Naive B cell (primary cell): ENCODE measurements around the gene IL4R. TPM values are rescaled to one million over a fixed set of nuclear protein-coding genes. Genes with fewer than 3 reads are reported as not detected.
A peak's percentile ranks its signal among the peaks of the same experiment; 100 is the strongest.

Experiments used
- ATAC-seq, 2 donors: fragments of 150-1000 bp; cut with Tn5 transposase; 2 replicates each; pipeline ENCODE4 v1.10.0; 2021; ENCODE audit warnings: low read depth in 2 of 2, mild to moderate bottlenecking in 2 of 2, moderate library complexity in 2 of 2
- DNase-seq: peaks from one replicate; pipeline ENCODE4 v3.0.0; 2022
- H3K27ac Mint-ChIP-seq, 6 donors: one replicate each; pipeline ENCODE4 v1.8.0; 2020 to 2022; ENCODE audit warnings: mild to moderate bottlenecking in 6 of 6, mixed read lengths in 6 of 6, moderate library complexity in 5 of 6, inconsistent platforms in 2 of 6
- H3K27me3 Mint-ChIP-seq, 3 donors: one replicate each; pipeline ENCODE4 v1.8.0; 2021 to 2022; ENCODE audit warnings: mixed read lengths in 3 of 3, mild to moderate bottlenecking in 1 of 3
- H3K36me3 Mint-ChIP-seq, 2 donors: one replicate each; pipeline ENCODE4 v1.8.0; 2020 to 2022; ENCODE audit warnings: mixed read lengths in 2 of 2, inconsistent platforms in 1 of 2, mild to moderate bottlenecking in 1 of 2
- H3K4me1 Mint-ChIP-seq, 3 donors: one replicate each; pipeline ENCODE4 v1.8.0; 2020 to 2022; ENCODE audit warnings: mixed read lengths in 3 of 3, inconsistent platforms in 1 of 3, mild to moderate bottlenecking in 1 of 3, moderate library complexity in 1 of 3
- H3K4me3 Mint-ChIP-seq, 8 donors: one replicate each; pipeline ENCODE4 v1.8.0; 2020 to 2022; ENCODE audit warnings: mild to moderate bottlenecking in 8 of 8, mixed read lengths in 8 of 8, moderate library complexity in 8 of 8, inconsistent platforms in 2 of 8
- H3K9me3 Mint-ChIP-seq, 7 donors: one replicate each; pipeline ENCODE4 v1.8.0; 2020 to 2022; ENCODE audit warnings: mixed read lengths in 7 of 7, mild to moderate bottlenecking in 5 of 7, inconsistent platforms in 2 of 7, moderate library complexity in 1 of 7
- polyA plus RNA-seq, 6 donors: library from polyadenylated mRNA; unstranded; fragments of 300-500 nt; fragmentation: Illumina TruSeq; gene quantifications; one replicate each; pipeline ENCODE4 v1.2.3, GENCODE V29; 2021; ENCODE audit warnings: low read depth in 6 of 6

IL4R gene
- polyA plus RNA-seq, 6 donors from 2014 or later = 355 to 1,202 (median 525) TPM

DNA sequence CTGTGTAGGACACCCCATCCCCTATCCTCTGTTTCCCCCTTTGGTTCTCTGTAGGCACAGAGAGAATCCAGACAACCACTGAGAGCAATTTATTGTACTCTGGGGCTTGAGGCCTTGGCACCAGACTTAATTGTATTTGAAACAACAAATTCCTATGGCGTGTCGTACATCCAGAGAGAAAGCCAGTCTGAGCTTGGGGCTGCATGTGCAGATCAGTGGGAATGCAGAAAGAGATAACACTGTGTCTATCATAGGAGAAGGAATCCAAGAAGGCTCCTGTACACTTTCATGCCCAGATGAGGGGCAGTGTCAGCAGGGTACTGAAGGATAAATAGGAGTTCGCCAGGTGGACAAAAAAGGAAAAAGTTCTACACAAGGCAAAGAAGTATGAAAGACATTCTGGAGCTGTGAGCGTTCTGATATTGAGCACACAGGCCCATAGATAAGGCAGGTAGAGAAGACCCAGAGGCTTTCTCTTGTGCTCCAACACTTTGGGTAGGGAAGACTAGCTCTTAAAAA lies 22.0 kb upstream of the IL4R start:
- DNase-seq (no peak), ATAC-seq (no peak)
- H3K9me3 Mint-ChIP-seq = peaks cover 0 to 6% (median 0%) of the 10 kb centered on the region in 7 donors
- peak overlapping the region in 1 of 8 donors; percentile 13 for H3K4me3 Mint-ChIP-seq
- H3K27me3 Mint-ChIP-seq = no peaks in the 10 kb centered on the region
- H3K27ac Mint-ChIP-seq = peak overlapping the region in 3 of 6 donors; percentile 52 to 82 (median 79)
- no peaks in the 10 kb centered on the region for H3K36me3 Mint-ChIP-seq
- peaks cover 33 to 71% (median 51%) of the 10 kb centered on the region in 3 donors for H3K4me1 Mint-ChIP-seq

DNA sequence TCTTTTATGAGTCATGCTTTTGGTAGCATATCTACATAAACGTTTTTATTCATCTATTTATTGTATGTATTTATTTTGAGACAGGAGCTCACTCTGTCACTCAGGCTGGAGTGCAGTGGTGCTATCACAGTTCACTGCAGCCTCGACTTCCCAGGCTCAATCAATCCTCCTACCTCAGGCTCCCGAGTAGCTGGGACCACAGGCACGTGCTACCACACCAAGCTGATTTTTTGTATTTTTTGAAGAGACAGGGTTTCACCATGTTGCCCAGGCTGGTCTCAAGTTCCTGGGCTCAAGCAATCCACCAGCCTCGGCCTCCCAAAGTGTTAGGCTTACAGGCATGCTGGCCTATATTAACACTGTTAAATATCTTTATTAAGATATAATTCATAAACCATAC lies 20.4 kb upstream of the IL4R start:
- ATAC-seq = no peak
- H3K27me3 Mint-ChIP-seq = no peaks in the 10 kb centered on the region
- no peaks in the 10 kb centered on the region for H3K9me3 Mint-ChIP-seq
- no peak overlapping the region for H3K4me3 Mint-ChIP-seq
- peaks cover 30 to 74% (median 65%) of the 10 kb centered on the region in 3 donors for H3K4me1 Mint-ChIP-seq
- H3K36me3 Mint-ChIP-seq = no peaks in the 10 kb centered on the region
- no peak for DNase-seq
- peak overlapping the region in 2 of 6 donors; percentile 72 to 75 for H3K27ac Mint-ChIP-seq

DNA sequence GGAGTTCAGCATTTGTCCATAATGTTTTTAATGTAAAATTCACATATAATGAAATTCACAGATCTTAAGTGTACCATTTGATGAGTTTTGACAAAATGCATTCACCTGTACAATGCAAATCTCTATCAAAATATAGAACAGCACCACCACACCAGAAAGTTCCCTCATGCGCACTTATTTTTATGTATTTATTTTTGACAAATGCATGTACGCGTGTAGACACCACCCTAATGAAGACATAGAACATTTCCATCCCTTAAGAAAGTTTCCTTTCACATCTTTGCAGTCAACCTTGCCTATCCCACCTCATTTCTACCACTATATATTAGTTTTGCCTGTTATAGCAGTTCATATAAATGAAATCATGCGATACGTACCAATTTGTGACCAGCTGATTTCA lies 15.6 kb upstream of the IL4R start:
- peaks cover 0 to 5% (median 0%) of the 10 kb centered on the region in 7 donors for H3K9me3 Mint-ChIP-seq
- H3K4me1 Mint-ChIP-seq = peaks cover 50 to 81% (median 79%) of the 10 kb centered on the region in 3 donors
- no peaks in the 10 kb centered on the region for H3K27me3 Mint-ChIP-seq
- DNase-seq (no peak), ATAC-seq (peak; percentile 49 to 61)
- H3K36me3 Mint-ChIP-seq = no peaks in the 10 kb centered on the region
- H3K4me3 Mint-ChIP-seq = peak overlapping the region; percentile 17 to 90 (median 76)
- H3K27ac Mint-ChIP-seq = peak overlapping the region; percentile 91 to 97 (median 95)

DNA sequence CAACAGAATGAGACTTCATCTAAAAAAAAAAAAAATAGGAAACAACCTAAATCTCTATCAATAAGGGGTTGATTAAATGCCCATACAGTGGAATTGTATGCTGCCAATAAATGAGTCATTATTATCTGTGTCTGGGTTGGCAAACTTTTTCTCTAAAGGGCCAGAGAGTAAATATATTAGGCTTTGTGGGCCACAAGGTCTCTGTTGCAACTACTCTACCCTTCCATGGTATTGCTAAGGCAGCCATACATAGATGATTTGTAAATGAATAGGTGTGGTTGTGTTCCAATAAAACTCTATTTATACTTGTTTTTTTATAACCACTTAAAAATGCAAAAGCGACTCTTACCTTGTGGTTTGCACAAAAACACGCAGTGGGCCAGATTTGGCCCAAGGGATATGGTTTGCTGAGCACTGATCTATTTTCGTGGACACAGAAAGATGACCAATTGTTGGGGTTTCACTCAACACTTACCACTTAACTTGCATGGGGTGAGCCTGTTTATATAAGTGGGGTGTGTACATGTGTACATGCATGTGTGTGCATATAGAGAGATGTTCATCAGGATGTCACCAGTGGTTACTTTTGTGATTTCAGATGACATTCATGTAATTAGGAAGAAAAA lies 12.4 kb upstream of the IL4R start:
- Mint-ChIP-seq H3K4me1 (peaks cover 71 to 99% (median 96%) of the 10 kb centered on the region in 3 donors), H3K27ac (peak overlapping the region; percentile 48 to 93 (median 86)), H3K9me3 (peaks cover 0 to 12% (median 1%) of the 10 kb centered on the region in 7 donors), H3K27me3 (no peaks in the 10 kb centered on the region), H3K36me3 (peaks cover 0 to 8% of the 10 kb centered on the region in 2 donors), H3K4me3 (peak overlapping the region in 7 of 8 donors; percentile 6 to 82 (median 57))
- ATAC-seq (no peak), DNase-seq (no peak)

DNA sequence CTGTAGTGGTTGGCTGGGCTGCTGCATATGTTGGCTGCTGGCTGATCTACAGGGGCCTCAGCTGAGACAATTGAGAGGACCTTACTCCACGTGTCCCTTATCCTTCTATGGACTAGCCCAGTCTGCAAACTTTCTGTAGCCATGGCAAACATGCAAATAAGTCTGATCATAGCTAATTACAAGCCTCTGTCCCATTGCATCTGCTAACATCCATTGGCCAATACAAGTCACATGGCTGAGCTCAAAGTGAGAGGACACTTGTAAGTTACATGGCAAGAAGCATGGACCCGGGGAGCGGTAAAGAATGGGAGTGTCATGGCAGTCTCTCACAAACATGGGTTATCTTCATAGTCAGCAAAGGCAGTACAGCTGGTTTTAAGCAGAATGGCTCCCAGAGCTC lies 11.6 kb upstream of the IL4R start:
- Mint-ChIP-seq H3K27ac (peak overlapping the region; percentile 48 to 95 (median 87)), H3K4me1 (peaks cover 75 to 93% (median 93%) of the 10 kb centered on the region in 3 donors), H3K27me3 (no peaks in the 10 kb centered on the region), H3K36me3 (peaks cover 0 to 13% of the 10 kb centered on the region in 2 donors), H3K4me3 (peak overlapping the region; percentile 3 to 82 (median 46)), H3K9me3 (peaks cover 0 to 16% (median 1%) of the 10 kb centered on the region in 7 donors)
- DNase-seq = no peak
- ATAC-seq = peak; percentile 16 to 18

DNA sequence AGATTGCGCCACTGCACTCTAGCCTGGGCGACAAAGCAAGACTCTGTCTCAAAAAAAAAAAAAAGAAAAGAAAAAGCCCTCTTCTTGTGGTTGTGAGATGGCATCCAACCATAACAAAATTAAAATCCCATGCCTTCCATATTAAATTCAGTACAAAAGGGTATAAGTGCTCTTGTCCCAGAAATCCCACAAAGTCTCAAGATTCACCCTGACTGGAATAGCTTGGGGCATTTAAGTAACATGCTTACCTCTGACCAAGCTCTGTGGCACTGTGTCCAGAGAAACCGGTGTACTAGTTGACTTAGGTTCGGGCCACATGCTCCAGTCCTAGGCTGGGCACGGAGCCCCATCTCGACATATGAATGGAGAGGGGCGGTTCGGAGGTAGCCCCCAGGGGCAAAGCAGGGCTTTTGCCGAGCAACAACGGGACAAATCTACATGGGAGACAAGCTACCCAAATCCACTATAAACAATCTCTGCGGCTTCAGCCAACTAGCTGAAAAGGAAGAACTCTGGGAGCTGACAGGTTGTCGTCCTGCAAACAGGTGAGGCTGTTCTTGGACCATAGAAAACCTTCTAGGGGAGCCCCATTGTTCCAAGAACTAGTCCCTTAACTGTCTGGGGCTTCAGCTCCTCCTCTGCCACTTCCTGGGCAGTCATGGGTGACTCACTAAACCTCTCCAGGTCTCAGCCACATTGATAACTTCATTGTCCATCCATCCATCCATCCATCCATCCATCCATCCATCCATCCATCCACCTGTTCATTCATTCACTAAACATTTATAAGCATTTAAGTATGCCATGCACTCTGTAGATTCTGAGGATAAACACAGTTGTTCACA lies 10.3 kb upstream of the IL4R start:
- Mint-ChIP-seq H3K27ac (peak overlapping the region; percentile 48 to 93 (median 84)), H3K36me3 (peaks cover 0 to 13% of the 10 kb centered on the region in 2 donors), H3K4me1 (peaks cover 66 to 80% (median 80%) of the 10 kb centered on the region in 3 donors), H3K27me3 (no peaks in the 10 kb centered on the region), H3K9me3 (peaks cover 0 to 16% (median 1%) of the 10 kb centered on the region in 7 donors), H3K4me3 (peak overlapping the region in 5 of 8 donors; percentile 12 to 77 (median 55))
- ATAC-seq (no peak), DNase-seq (no peak)

DNA sequence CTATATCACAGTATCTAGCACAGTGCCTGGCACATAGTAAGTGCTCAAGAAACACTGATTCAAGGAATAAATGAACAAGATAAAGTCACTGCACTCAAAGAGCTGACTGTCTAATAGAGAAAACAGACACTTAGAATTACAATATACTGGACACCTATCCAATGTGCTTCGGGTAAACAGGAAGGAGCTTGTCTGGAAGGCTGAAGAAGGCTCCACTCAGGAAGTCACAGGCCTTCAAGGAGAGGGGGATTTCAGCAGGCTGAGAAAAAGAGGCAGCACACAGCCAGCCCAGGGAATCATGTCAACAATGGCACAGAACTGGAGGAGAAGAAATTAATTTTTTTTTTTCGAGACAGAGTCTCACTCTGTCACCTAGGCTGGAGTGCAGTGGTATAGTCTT lies 9.7 kb upstream of the IL4R start:
- Mint-ChIP-seq H3K27me3 (no peaks in the 10 kb centered on the region), H3K9me3 (peaks cover 0 to 16% (median under 1%) of the 10 kb centered on the region in 7 donors), H3K4me3 (peak overlapping the region in 1 of 8 donors; percentile 30), H3K27ac (peak overlapping the region; percentile 48 to 93 (median 79)), H3K36me3 (peaks cover 0 to 13% of the 10 kb centered on the region in 2 donors), H3K4me1 (peaks cover 60 to 78% (median 77%) of the 10 kb centered on the region in 3 donors)
- no peak for ATAC-seq
- no peak for DNase-seq

DNA sequence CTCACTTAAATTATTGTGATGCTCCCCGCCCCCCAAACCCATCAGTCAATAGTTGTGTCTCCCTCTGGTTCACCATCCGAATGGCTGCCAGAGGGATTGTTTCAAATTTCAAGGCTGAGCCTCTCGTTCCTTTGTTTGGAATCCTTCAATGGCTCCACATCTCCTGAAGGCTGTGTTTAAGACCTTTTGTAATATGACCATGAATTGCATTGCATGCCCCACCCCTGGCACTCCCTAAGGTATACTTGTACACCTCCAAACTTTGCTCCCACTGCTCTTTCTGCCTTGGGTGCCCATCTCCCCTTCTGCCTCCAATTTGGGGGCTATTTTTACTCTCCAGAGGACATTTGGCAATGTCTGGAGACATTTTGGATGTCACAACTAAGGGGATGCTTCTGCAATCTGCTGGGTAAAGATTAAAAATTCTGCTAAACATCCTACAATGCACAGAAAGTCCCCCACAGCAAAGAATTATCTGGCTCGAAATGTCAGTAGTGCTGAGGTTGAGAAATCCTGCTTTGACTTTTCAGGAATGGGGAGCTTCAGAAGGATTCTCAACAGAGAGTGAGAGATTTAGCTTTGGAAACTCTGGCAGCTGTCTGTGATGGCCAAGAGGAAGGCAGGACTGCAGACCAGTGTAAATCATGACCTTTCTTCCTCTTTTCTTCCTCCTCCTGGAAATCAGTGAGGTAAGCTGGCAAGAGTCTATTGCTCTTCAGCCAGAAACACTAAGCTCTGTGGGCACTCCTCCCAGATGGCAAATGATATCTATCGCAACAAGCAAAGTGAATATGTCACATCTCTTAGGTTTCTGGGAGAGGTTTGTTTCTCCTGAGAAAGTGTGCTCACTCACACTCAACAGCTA lies 8.7 kb upstream of the IL4R start:
- Mint-ChIP-seq H3K4me1 (peaks cover 51 to 78% (median 76%) of the 10 kb centered on the region in 3 donors), H3K27me3 (no peaks in the 10 kb centered on the region), H3K4me3 (peak overlapping the region; percentile 8 to 83 (median 43)), H3K27ac (peak overlapping the region; percentile 48 to 88 (median 80)), H3K9me3 (peaks cover 0 to 11% (median 0%) of the 10 kb centered on the region in 7 donors), H3K36me3 (peaks cover 0 to 13% of the 10 kb centered on the region in 2 donors)
- ATAC-seq (peak; percentile 43 to 50), DNase-seq (no peak)

DNA sequence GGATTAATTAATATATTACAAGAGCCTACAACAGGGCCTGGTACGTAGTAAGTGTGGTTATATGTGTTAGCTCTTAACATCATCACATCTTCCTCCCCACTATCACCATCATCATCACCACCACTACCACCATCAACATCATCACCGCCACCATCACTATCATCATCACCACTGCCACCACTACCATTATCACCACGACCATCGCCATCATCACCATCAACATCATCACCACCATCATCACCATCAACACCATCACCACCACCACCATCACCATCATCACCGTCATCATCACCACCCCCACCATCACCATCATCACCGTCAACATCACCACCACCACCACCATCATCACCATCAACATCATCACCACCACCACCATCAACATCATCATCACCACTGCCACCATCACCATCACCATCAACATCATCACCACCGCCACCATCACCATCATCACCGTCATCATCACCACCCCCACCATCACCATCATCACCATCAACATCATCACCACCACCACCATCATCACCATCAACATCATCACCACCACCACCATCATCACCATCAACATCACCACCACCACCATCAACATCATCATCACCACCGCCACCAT lies 7.8 kb upstream of the IL4R start:
- peaks cover 50 to 78% (median 76%) of the 10 kb centered on the region in 3 donors for H3K4me1 Mint-ChIP-seq
- H3K27me3 Mint-ChIP-seq = no peaks in the 10 kb centered on the region
- DNase-seq (no peak), ATAC-seq (no peak)
- H3K4me3 Mint-ChIP-seq = peak overlapping the region in 1 of 8 donors; percentile 8
- H3K27ac Mint-ChIP-seq = peak overlapping the region; percentile 48 to 91 (median 83)
- H3K9me3 Mint-ChIP-seq = peaks cover 0 to 11% (median 0%) of the 10 kb centered on the region in 7 donors
- H3K36me3 Mint-ChIP-seq = peaks cover 0 to 13% of the 10 kb centered on the region in 2 donors

DNA sequence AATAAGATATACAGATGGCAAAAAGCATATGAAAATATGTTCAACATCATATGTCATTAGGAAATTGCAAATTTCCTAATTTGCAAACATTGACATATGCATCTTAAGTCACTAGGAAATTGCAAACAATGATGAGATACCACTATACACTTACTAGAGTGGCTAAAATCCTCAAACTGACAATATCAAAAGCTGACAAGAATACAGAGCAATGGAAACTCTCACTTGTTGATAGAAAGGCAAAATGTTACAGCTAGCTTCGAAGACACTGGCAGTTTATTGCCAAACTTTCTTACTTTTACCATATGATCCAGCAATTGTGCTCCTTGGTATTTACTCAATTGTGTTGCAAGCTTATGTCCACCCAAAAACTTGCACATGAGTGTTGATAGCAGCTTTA lies 5.0 kb upstream of the IL4R start:
- Mint-ChIP-seq H3K27ac (peak overlapping the region in 1 of 6 donors; percentile 13), H3K4me3 (peak overlapping the region in 1 of 8 donors; percentile 66)

DNA sequence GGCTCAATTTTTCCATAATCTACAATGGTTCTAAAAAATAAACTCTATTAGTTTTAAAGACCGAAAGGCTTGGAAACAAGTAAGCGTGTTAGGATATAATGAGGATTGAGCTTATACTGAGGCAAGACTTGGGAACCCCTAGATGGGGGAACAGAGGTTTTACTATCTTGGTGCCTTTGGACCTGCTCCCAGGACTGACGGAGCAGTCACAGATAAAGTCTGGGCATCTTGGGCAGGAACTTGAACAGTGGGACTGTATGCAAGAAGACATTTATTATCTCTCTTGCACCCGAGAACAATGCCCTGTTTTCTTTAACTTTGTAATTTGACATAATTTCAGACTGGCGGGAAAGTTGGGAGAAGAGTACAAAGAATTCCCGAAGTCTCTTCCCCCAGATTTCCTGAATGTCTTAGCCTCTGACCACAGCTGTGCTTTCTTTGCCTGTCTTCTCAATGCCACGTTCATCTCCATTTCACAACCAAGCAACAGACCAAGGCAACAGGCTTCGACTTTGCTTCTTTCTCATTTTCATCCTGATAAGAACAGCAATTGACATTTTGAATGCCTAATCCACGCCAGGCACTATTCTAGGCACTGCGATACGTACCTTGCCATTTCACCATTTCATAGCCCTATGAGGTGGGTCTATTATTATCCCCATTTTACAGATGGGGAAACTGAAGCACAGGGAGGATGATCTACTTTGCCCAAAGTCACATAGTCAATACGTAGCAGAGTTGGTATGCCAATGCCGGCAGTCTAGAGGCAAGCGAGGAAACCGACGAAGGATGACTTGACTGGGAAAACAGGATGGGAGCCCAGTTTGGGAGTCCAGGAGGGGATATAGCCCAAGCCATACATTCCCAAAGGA lies 3.0 kb upstream of the IL4R start:
- peak overlapping the region in 4 of 6 donors; percentile 22 to 80 (median 46) for H3K27ac Mint-ChIP-seq
- H3K4me3 Mint-ChIP-seq = peak overlapping the region in 4 of 8 donors; percentile 4 to 100 (median 43)

More for the DNA sequence above, 5.0 kb upstream of the IL4R start:
- peaks cover 42 to 74% (median 71%) of the 10 kb centered on the region in 3 donors for H3K4me1 Mint-ChIP-seq
- no peak for ATAC-seq
- H3K36me3 Mint-ChIP-seq = peaks cover 0 to 13% of the 10 kb centered on the region in 2 donors
- H3K9me3 Mint-ChIP-seq = peaks cover 0 to 11% (median 0%) of the 10 kb centered on the region in 7 donors
- H3K27me3 Mint-ChIP-seq = no peaks in the 10 kb centered on the region
- no peak for DNase-seq

More for the DNA sequence above, 3.0 kb upstream of the IL4R start:
- Mint-ChIP-seq H3K4me1 (peaks cover 35 to 63% (median 60%) of the 10 kb centered on the region in 3 donors), H3K36me3 (peaks cover 7 to 20% of the 10 kb centered on the region in 2 donors), H3K9me3 (peaks cover 0 to 9% (median 0%) of the 10 kb centered on the region in 7 donors), H3K27me3 (no peaks in the 10 kb centered on the region)
- ATAC-seq (no peak), DNase-seq (no peak)
